ENCODE measurements around the gene JMJD4.
A peak's percentile ranks its signal among the peaks of the same experiment; 100 is the strongest.

Gene JMJD4

DNA sequence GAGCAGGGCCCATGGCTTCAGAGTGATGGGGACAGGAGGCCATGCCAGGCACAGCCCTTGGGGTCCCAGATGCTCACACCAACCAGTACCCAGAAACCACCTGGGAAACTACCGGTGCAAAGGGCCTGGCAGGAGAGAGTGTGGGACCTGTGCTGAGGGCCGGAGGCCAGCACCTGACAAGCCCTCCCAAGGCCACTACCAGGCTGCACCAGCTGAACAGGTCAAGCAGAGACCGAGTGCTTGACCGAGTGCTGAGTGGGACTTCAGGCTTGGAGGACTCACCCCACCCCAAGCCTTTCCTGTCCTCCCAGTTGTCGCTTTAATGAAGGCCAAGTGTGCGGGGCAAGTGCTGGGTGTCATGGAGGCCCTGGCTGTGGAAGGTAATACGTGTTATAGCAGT is 36.7 kb upstream of the JMJD4 start:
- no peaks in the 10 kb centered on the region for H3K27me3 ChIP-seq
- peaks cover 0 to 14% (median 12%) of the 10 kb centered on the region in 4 donors for H3K4me1 ChIP-seq
- no peak overlapping the region for H3K4me3 ChIP-seq
- intact Hi-C loops (cut with DNase I; ENCODE audit: low total_unique reads) = no loop called here
- DNase-seq = peak in 1 of 2 donors; percentile 35
- H3K36me3 ChIP-seq = peaks cover 31 to 78% (median 39%) of the 10 kb centered on the region in 3 donors
- H3K9me3 ChIP-seq = no peaks in the 10 kb centered on the region
- no peak overlapping the region for H3K27ac ChIP-seq
- TF ChIP-seq, protein P1, sequence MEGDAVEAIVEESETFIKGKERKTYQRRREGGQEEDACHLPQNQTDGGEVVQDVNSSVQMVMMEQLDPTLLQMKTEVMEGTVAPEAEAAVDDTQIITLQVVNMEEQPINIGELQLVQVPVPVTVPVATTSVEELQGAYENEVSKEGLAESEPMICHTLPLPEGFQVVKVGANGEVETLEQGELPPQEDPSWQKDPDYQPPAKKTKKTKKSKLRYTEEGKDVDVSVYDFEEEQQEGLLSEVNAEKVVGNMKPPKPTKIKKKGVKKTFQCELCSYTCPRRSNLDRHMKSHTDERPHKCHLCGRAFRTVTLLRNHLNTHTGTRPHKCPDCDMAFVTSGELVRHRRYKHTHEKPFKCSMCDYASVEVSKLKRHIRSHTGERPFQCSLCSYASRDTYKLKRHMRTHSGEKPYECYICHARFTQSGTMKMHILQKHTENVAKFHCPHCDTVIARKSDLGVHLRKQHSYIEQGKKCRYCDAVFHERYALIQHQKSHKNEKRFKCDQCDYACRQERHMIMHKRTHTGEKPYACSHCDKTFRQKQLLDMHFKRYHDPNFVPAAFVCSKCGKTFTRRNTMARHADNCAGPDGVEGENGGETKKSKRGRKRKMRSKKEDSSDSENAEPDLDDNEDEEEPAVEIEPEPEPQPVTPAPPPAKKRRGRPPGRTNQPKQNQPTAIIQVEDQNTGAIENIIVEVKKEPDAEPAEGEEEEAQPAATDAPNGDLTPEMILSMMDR (IDR thresholded peaks at IDR 0.05) = no peak

DNA sequence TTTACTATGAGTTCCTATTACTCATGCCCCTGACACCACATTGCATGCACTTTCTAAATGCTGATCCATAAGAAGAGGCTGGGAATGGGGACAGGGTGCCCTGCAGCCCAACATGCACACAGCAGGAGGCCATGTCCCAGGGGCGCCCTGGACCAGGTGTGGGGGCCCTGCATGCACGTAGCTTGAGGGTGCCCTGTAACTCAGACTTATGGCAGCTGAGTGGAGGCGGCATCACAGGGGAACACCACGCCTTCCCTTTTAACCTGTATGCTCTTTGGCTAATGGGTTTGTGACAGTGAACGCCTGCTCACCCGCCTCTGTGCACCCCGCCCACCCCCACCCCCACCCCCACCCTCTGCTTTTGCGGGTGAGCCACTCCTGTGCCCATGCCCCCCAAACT is 36.2 kb upstream of the JMJD4 start:
- no peaks in the 10 kb centered on the region for H3K9me3 ChIP-seq
- no peak overlapping the region for H3K27ac ChIP-seq
- no peak overlapping the region for H3K4me3 ChIP-seq
- peaks cover 29 to 78% (median 42%) of the 10 kb centered on the region in 3 donors for H3K36me3 ChIP-seq
- intact Hi-C loops (cut with DNase I; ENCODE audit: low total_unique reads) = no loop called here
- TF ChIP-seq, protein P1 (IDR thresholded peaks at IDR 0.05) = no peak
- H3K4me1 ChIP-seq = peaks cover 0 to 14% (median 12%) of the 10 kb centered on the region in 4 donors
- no peak for DNase-seq
- H3K27me3 ChIP-seq = no peaks in the 10 kb centered on the region

DNA sequence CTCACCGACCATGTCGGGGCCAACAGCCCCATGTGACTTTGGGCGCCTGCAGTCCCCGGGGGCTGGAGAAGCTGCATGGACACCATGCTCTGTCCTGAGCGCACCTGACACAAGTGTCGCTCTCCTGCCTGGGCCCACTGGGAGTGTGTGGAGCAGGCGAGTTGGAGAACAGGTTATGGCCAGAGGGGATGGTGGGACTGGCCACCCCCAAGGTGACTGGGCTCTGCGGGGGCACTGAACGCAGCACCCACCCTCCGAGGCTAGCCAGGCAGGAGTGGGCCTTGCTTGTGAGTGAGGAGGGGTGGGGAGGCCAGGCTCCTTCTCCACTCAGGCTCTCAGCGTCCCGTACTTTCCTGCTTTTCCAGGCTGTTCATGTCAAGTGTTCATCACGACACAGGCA is 35.7 kb upstream of the JMJD4 start:
- Histone ChIP-seq H3K4me3 (no peak overlapping the region), H3K4me1 (peaks cover 0 to 14% (median 12%) of the 10 kb centered on the region in 4 donors), H3K27ac (no peak overlapping the region), H3K9me3 (no peaks in the 10 kb centered on the region), H3K36me3 (peaks cover 28 to 78% (median 47%) of the 10 kb centered on the region in 3 donors), H3K27me3 (no peaks in the 10 kb centered on the region)
- TF ChIP-seq, protein P1 (IDR thresholded peaks at IDR 0.05) = no peak
- DNase-seq = no peak
- intact Hi-C loops (cut with DNase I; ENCODE audit: low total_unique reads) = no loop called here

GRCh38 chr1:227769936-227770494 is 34.9 kb upstream of the JMJD4 start:
- Histone ChIP-seq H3K4me3 (no peak overlapping the region), H3K27ac (no peak overlapping the region), H3K36me3 (peaks cover 27 to 81% (median 52%) of the 10 kb centered on the region in 3 donors), H3K4me1 (peaks cover 0 to 7% (median 6%) of the 10 kb centered on the region in 4 donors), H3K27me3 (no peaks in the 10 kb centered on the region), H3K9me3 (no peaks in the 10 kb centered on the region)
- intact Hi-C loops (cut with DNase I; ENCODE audit: low total_unique reads) = loop anchor here (10.0 kb wide), 1 partner anchor 315 kb away; the partner anchor contains the start of gene ARF1
- no peak for DNase-seq
- TF ChIP-seq, protein P1 (IDR thresholded peaks at IDR 0.05) = no peak

GRCh38 chr1:227769047-227769935 is 34.2 kb upstream of the JMJD4 start:
- H3K4me1 ChIP-seq = no peaks in the 10 kb centered on the region
- H3K36me3 ChIP-seq = peaks cover 27 to 86% (median 52%) of the 10 kb centered on the region in 3 donors
- H3K27ac ChIP-seq = no peak overlapping the region
- DNase-seq = no peak
- intact Hi-C loops (cut with DNase I; ENCODE audit: low total_unique reads) = loop anchor here (10.0 kb wide), 1 partner anchor 316 kb away; the partner anchor contains the start of gene ARF1
- H3K4me3 ChIP-seq = no peak overlapping the region
- no peaks in the 10 kb centered on the region for H3K27me3 ChIP-seq
- TF ChIP-seq, protein P1 (IDR thresholded peaks at IDR 0.05) = no peak
- H3K9me3 ChIP-seq = no peaks in the 10 kb centered on the region

All from tibial artery (tissue), 4 donors.